CD4-positive, alpha-beta T cell (primary cell): ENCODE data around the gene IL17A. TPM values are rescaled to one million over a fixed set of nuclear protein-coding genes. Genes with fewer than 3 reads are reported as not detected.
A peak's percentile ranks its signal among the peaks of the same experiment; 100 is the strongest.

Experiments
- ATAC-seq: fragments of 200-7000 bp; cut with Tn5 transposase; one replicate; pipeline ENCODE4 v1.10.0; 2022; ENCODE audit warnings: mild to moderate bottlenecking; ENCODE audit not compliant: poor library complexity
- CTCF ChIA-PET: fragments of 350-600 bp; sonication (Branson Sonifier 250); formaldehyde crosslinking; loops from one replicate; lab custom pipeline; 2021; ENCODE audit warnings: antibody characterized with exemption, inconsistent platforms; lab: Charles Lee
- POLR2A ChIA-PET: fragments of 350-600 bp; sonication (Branson Sonifier 250); formaldehyde crosslinking; loops from one replicate; lab custom pipeline; 2021; ENCODE audit warnings: antibody characterized with exemption, inconsistent platforms; lab: Charles Lee
- DNase-seq, 14 experiments: peaks; one replicate each; pipeline ENCODE4 v3.0.0-alpha.2; 2013 to 2020; ENCODE audit warnings: mixed read lengths in 2 of 14
- H3K27ac ChIP-seq, 2 donors: one replicate each; pipeline versions ENCODE4 v1.5.1 to v1.7.0; 2013; ENCODE audit warnings: low read length in 2 of 2, low read depth in 1 of 2, mild to moderate bottlenecking in 1 of 2
- H3K27me3 ChIP-seq, 2 experiments: 1 replicate in 1 of 2; 2 replicates in 1 of 2; pipeline versions ENCODE4 v1.6.1 to v1.7.0; 2013; ENCODE audit warnings: low read length in 2 of 2, control low read depth in 1 of 2, mild to moderate bottlenecking in 1 of 2, moderate library complexity in 1 of 2; ENCODE audit not compliant: insufficient read depth in 2 of 2, control insufficient read depth in 1 of 2
- H3K36me3 ChIP-seq: one replicate; pipeline ENCODE4 v1.6.1; 2013; ENCODE audit warnings: low read length, control low read depth; ENCODE audit not compliant: insufficient read depth
- H3K4me1 ChIP-seq: one replicate; pipeline ENCODE4 v1.6.1; 2013; ENCODE audit warnings: low read length, control low read depth; ENCODE audit not compliant: insufficient read depth
- H3K4me3 ChIP-seq: one replicate; pipeline ENCODE4 v1.5.1; 2013; ENCODE audit warnings: mild to moderate bottlenecking, low read length, moderate library complexity
- H3K9me3 ChIP-seq, 2 experiments: 1 replicate in 1 of 2; 2 replicates in 1 of 2; pipeline versions ENCODE4 v1.6.1 to v1.7.0; 2013; ENCODE audit warnings: low read length in 2 of 2, mild to moderate bottlenecking in 2 of 2, control low read depth in 1 of 2, moderate library complexity in 1 of 2; ENCODE audit not compliant: control insufficient read depth in 1 of 2, insufficient read depth in 1 of 2
- H3K27ac Mint-ChIP-seq: one replicate; pipeline ENCODE4 v1.8.0; 2020; ENCODE audit warnings: mixed read lengths
- H3K27me3 Mint-ChIP-seq: one replicate; pipeline ENCODE4 v1.8.0; 2021; ENCODE audit warnings: mixed read lengths
- H3K36me3 Mint-ChIP-seq: one replicate; pipeline ENCODE4 v1.8.0; 2021; ENCODE audit warnings: low read depth, mixed read lengths
- H3K4me1 Mint-ChIP-seq: one replicate; pipeline ENCODE4 v1.8.0; 2021; ENCODE audit warnings: low read depth, mixed read lengths
- H3K4me3 Mint-ChIP-seq: one replicate; pipeline ENCODE4 v1.8.0; 2020; ENCODE audit warnings: mild to moderate bottlenecking, mixed read lengths
- H3K9me3 Mint-ChIP-seq: one replicate; pipeline ENCODE4 v1.8.0; 2020; ENCODE audit warnings: mixed read lengths
- intact Hi-C, 2 experiments: fragments of 100-400 bp; cut with DNase I in 1 of 2; cut with micrococcal nuclease in 1 of 2; formaldehyde crosslinking; loops; one replicate each; pipeline versions ENCODE4 v1.15.1 to v1.9.0; 2023 to 2025; cut with DNase I, micrococcal nuclease
- total RNA-seq, 174 experiments: library from RNA in 2 of 174; stranded (reverse) in 2 of 174; gene quantifications; one replicate each; pipeline ENCODE4 v1.2.3 and lab custom pipeline; 2021 to 2026
- TF ChIP-seq, protein P1 (sequence below): fragments of 200-600 bp; IDR thresholded peaks from one replicate; pipeline ENCODE4 v1.8.0; 2022; ENCODE audit warnings: antibody characterized with exemption, mild to moderate bottlenecking

The IL17A gene
- total RNA-seq, 2 experiments from 2014 or later: 0.14 TPM; not detected in 1

DNA sequence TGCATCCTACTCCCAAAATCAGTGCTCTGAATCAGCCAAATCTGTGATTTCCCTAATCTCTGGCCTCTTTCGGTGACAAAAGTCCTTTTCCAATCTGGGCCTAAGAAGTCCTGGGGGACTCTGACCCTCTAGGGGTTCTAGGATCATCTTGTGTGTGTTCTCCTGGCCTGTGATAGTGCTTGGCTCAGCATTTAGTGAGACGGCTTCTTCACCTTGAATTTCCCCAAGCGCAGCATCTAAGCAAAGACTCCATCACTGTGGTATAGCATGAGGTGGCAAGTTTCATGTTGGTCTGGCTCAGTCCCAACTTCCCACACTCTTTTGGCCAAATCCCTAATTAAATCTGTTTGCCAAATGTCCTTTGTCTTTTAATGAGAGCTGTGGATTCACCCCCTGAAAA, 12.1 kb upstream of the IL17A start:
- Mint-ChIP-seq H3K27me3 (no peaks in the 10 kb centered on the region), H3K9me3 (no peaks in the 10 kb centered on the region), H3K4me1 (no peaks in the 10 kb centered on the region), H3K27ac (no peak overlapping the region), H3K36me3 (no peaks in the 10 kb centered on the region), H3K4me3 (no peak overlapping the region)
- TF ChIP-seq, protein P1, sequence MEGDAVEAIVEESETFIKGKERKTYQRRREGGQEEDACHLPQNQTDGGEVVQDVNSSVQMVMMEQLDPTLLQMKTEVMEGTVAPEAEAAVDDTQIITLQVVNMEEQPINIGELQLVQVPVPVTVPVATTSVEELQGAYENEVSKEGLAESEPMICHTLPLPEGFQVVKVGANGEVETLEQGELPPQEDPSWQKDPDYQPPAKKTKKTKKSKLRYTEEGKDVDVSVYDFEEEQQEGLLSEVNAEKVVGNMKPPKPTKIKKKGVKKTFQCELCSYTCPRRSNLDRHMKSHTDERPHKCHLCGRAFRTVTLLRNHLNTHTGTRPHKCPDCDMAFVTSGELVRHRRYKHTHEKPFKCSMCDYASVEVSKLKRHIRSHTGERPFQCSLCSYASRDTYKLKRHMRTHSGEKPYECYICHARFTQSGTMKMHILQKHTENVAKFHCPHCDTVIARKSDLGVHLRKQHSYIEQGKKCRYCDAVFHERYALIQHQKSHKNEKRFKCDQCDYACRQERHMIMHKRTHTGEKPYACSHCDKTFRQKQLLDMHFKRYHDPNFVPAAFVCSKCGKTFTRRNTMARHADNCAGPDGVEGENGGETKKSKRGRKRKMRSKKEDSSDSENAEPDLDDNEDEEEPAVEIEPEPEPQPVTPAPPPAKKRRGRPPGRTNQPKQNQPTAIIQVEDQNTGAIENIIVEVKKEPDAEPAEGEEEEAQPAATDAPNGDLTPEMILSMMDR: no peak
- intact Hi-C loops: no loop called here
- H3K36me3 ChIP-seq: no peaks in the 10 kb centered on the region
- no peaks in the 10 kb centered on the region for H3K27me3 ChIP-seq
- H3K27ac ChIP-seq: no peak overlapping the region
- ChIA-PET POLR2A (no interaction called here), CTCF (interaction anchor here (2.1 kb wide), 1 partner anchor 9 kb away, joined by 5 read pairs; no protein-coding TSS in a partner anchor)
- no peaks in the 10 kb centered on the region for H3K4me1 ChIP-seq
- H3K4me3 ChIP-seq: no peak overlapping the region
- DNase-seq (no peak), ATAC-seq (no peak)
- H3K9me3 ChIP-seq: no peaks in the 10 kb centered on the region

DNA sequence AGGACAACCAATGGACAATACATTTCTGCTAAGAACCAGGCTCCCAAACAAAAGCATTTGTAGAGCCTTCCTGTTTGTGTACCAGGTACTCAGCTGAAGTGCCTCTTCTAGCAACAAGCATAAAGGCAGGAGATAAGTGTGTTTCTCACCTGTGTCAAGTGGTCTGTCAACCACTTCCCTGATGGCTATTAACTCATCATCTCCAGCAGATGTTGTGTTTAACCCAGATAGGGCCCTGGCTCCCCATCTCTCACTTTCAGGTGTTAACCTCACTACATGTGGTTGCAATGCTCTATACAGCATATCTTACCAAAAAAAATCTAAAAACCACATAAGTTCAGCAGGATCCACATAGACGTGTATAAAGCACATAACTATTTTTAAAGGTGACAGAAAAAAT, 9.6 kb upstream of the IL17A start:
- ChIA-PET CTCF (no interaction called here), POLR2A (no interaction called here)
- no peak overlapping the region for H3K4me3 Mint-ChIP-seq
- Histone ChIP-seq H3K27ac (no peak overlapping the region), H3K4me3 (no peak overlapping the region), H3K27me3 (no peaks in the 10 kb centered on the region), H3K36me3 (no peaks in the 10 kb centered on the region), H3K4me1 (no peaks in the 10 kb centered on the region), H3K9me3 (no peaks in the 10 kb centered on the region)
- no peak overlapping the region for H3K27ac Mint-ChIP-seq
- no peaks in the 10 kb centered on the region for H3K27me3 Mint-ChIP-seq
- DNase-seq (peak in 3 of 14 experiments; percentile 31 to 59 (median 46)), ATAC-seq (no peak)
- no peaks in the 10 kb centered on the region for H3K9me3 Mint-ChIP-seq
- peaks cover 6% of the 10 kb centered on the region for H3K4me1 Mint-ChIP-seq
- TF ChIP-seq, protein P1: no peak
- intact Hi-C loops: no loop called here
- H3K36me3 Mint-ChIP-seq: no peaks in the 10 kb centered on the region

DNA sequence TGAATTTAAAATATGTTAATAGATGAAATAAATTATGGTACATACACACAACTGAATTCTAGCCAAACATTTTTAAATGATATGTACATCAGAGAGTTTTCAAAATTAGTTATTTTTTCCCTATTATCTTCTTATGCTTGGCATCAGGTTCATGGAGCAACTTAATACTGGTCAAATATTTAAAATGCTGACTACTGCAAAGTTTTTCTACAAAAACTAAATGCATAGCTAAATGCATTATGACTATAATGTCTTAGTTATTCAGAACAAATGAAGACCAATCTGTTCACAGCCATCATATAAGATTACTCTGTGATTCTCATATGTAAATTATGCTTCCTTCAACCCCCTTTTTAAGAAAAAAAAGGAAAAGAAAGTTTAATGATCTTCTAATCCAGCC, 8.2 kb upstream of the IL17A start:
- Histone ChIP-seq H3K4me3 (no peak overlapping the region), H3K9me3 (no peaks in the 10 kb centered on the region), H3K4me1 (no peaks in the 10 kb centered on the region), H3K27ac (no peak overlapping the region), H3K36me3 (no peaks in the 10 kb centered on the region), H3K27me3 (no peaks in the 10 kb centered on the region)
- Mint-ChIP-seq H3K27ac (no peak overlapping the region), H3K27me3 (no peaks in the 10 kb centered on the region), H3K36me3 (no peaks in the 10 kb centered on the region), H3K4me3 (no peak overlapping the region), H3K4me1 (peaks cover 6% of the 10 kb centered on the region), H3K9me3 (no peaks in the 10 kb centered on the region)
- CTCF ChIA-PET: no interaction called here
- POLR2A ChIA-PET: no interaction called here
- TF ChIP-seq, protein P1: no peak
- intact Hi-C loops: no loop called here
- ATAC-seq (no peak), DNase-seq (no peak)
